Measurements from ENCODE around the gene GPR63.

- TF ChIP-seq, protein P1, sequence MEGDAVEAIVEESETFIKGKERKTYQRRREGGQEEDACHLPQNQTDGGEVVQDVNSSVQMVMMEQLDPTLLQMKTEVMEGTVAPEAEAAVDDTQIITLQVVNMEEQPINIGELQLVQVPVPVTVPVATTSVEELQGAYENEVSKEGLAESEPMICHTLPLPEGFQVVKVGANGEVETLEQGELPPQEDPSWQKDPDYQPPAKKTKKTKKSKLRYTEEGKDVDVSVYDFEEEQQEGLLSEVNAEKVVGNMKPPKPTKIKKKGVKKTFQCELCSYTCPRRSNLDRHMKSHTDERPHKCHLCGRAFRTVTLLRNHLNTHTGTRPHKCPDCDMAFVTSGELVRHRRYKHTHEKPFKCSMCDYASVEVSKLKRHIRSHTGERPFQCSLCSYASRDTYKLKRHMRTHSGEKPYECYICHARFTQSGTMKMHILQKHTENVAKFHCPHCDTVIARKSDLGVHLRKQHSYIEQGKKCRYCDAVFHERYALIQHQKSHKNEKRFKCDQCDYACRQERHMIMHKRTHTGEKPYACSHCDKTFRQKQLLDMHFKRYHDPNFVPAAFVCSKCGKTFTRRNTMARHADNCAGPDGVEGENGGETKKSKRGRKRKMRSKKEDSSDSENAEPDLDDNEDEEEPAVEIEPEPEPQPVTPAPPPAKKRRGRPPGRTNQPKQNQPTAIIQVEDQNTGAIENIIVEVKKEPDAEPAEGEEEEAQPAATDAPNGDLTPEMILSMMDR (IDR thresholded peaks at IDR 0.05): no peak
- TF ChIP-seq EZH2 (IDR thresholded peaks at IDR 0.05) (no peak), EZH2phosphoT487 (IDR thresholded peaks at IDR 0.05) (no peak)
These were observed 4.5 kb downstream of the GPR63 start for GRCh38 chr6:96832780-96833179.
